HFFc6 (cell line): ENCODE data around the gene ANKRD52. TPM values are rescaled to one million over a fixed set of nuclear protein-coding genes. Genes with fewer than 3 reads are reported as not detected.

Experiments used
- DNase-seq: peaks from one replicate; pipeline ENCODE4 v3.0.0-alpha.2; 2018
- H3K27ac Mint-ChIP-seq: 2 replicates; pipeline ENCODE4 v1.8.0; 2020; ENCODE audit warnings: mild to moderate bottlenecking, mixed read lengths
- H3K27me3 Mint-ChIP-seq: 2 replicates; pipeline ENCODE4 v1.8.0; 2021; ENCODE audit warnings: mild to moderate bottlenecking, moderate library complexity, mixed read lengths; ENCODE audit not compliant: insufficient read depth
- H3K36me3 Mint-ChIP-seq: 2 replicates; pipeline ENCODE4 v1.8.0; 2021; ENCODE audit warnings: low read depth, mixed read lengths
- H3K4me1 Mint-ChIP-seq: 2 replicates; pipeline ENCODE4 v1.8.0; 2020; ENCODE audit warnings: low read depth, mixed read lengths
- H3K4me3 Mint-ChIP-seq: 2 replicates; pipeline ENCODE4 v1.8.0; 2020; ENCODE audit warnings: mild to moderate bottlenecking, moderate library complexity, mixed read lengths
- H3K9me3 Mint-ChIP-seq: 2 replicates; pipeline ENCODE4 v1.8.0; 2020; ENCODE audit warnings: mild to moderate bottlenecking, mixed read lengths
- total RNA-seq, 6 experiments: library from RNA; stranded (reverse); fragmentation: NEBNext Ultra II Directional; extraction: Animal tissue kit (Norgen Biotek cat#: 25700); gene quantifications; 2 replicates in 1 of 6; 3 replicates in 5 of 6; pipeline ENCODE4 v1.2.3, GENCODE V29; 2021
- TF ChIP-seq, protein P1 (sequence below): fragments of 200-600 bp; sonication (generic); IDR thresholded peaks from 2 replicates; pipeline ENCODE4 v1.5.0; 2021; ENCODE audit warnings: antibody characterized with exemption, mild to moderate bottlenecking

ANKRD52 gene
- total RNA-seq, 6 experiments from 2014 or later, result 57.9 to 87.8 (median 68.6) TPM

DNA sequence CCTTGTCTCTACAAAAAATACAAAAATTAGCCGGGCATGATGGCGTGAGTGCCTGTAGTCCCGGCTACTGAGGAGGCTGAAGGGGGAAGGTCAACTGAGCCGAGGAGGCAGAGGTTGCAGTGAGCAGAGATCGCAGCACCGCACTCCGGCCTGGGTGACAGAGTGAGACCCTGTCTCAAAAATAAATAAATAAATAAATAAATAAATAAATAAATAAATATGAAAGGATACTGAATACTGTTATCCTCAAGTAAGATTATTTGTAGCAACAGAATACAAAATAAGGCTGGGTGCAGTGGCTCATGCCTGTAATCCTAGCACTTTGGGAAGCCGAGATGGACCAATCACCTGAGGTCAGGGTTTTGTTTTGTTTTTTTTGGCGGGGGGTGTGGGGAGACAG, 38.3 kb downstream of the ANKRD52 start:
- H3K27me3 Mint-ChIP-seq, result peaks cover 9% of the 10 kb centered on the region
- H3K36me3 Mint-ChIP-seq, result peaks cover 11% of the 10 kb centered on the region
- H3K4me1 Mint-ChIP-seq, result peaks cover 33% of the 10 kb centered on the region
- TF ChIP-seq, protein P1, sequence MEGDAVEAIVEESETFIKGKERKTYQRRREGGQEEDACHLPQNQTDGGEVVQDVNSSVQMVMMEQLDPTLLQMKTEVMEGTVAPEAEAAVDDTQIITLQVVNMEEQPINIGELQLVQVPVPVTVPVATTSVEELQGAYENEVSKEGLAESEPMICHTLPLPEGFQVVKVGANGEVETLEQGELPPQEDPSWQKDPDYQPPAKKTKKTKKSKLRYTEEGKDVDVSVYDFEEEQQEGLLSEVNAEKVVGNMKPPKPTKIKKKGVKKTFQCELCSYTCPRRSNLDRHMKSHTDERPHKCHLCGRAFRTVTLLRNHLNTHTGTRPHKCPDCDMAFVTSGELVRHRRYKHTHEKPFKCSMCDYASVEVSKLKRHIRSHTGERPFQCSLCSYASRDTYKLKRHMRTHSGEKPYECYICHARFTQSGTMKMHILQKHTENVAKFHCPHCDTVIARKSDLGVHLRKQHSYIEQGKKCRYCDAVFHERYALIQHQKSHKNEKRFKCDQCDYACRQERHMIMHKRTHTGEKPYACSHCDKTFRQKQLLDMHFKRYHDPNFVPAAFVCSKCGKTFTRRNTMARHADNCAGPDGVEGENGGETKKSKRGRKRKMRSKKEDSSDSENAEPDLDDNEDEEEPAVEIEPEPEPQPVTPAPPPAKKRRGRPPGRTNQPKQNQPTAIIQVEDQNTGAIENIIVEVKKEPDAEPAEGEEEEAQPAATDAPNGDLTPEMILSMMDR, result no peak
- no peak for DNase-seq
- 0 out of 2 replicates have a peak overlapping the region, but pooled peaks have one; percentile 13 for H3K27ac Mint-ChIP-seq
- H3K9me3 Mint-ChIP-seq, result no peaks in the 10 kb centered on the region
- peak overlapping the region; percentile 94 for H3K4me3 Mint-ChIP-seq

DNA sequence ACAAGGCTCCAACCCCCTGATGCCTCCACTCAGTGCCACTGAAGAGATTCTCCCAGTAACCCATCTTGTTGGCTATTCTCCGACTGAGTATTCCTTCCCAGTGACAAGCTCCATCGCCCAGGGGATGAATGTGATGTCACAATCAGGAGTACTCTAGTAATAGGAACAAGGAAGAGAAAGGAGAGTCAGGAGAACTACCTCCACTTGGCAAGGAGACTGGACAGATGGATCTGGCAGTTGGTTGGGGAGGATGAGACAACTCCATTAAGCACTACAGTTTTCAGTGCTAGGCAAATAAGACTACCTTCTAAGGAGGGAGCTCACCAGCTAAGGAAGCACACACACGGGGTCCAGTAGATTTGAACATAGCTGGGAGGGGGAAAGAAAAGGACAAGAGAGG, 41.7 kb downstream of the ANKRD52 start:
- H3K27ac Mint-ChIP-seq, result peak overlapping the region; percentile 29; the same call in 1 of the 2 replicates
- TF ChIP-seq, protein P1, result no peak
- DNase-seq, result no peak
- H3K4me1 Mint-ChIP-seq, result peaks cover 19% of the 10 kb centered on the region
- peaks cover 20% of the 10 kb centered on the region for H3K36me3 Mint-ChIP-seq
- peaks cover 6% of the 10 kb centered on the region for H3K27me3 Mint-ChIP-seq
- H3K4me3 Mint-ChIP-seq, result no peak overlapping the region
- no peaks in the 10 kb centered on the region for H3K9me3 Mint-ChIP-seq

DNA sequence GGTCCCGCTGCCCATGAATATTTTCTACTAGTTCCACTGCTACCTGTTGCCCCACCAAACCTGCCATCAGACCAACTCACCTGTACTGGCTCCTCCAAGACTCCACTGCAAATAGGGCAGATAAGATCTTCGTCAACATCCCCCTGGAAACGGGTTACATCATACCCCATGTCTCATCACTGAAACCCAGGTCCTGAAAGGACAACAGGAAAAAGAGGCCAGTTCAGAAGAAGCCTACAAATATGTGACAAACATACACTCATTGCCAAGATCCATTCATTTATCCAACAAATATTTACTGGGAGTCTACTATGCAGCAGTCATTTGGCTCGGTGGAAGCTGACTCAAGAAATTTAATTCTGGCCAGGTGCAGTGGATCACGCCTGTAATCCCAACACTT, 44.3 kb downstream of the ANKRD52 start:
- H3K27ac Mint-ChIP-seq, result peak overlapping the region; percentile 28
- TF ChIP-seq, protein P1, result no peak
- H3K36me3 Mint-ChIP-seq, result peaks cover 34% of the 10 kb centered on the region
- no peaks in the 10 kb centered on the region for H3K9me3 Mint-ChIP-seq
- H3K4me3 Mint-ChIP-seq, result no peak overlapping the region
- no peaks in the 10 kb centered on the region for H3K27me3 Mint-ChIP-seq
- DNase-seq, result no peak
- H3K4me1 Mint-ChIP-seq, result peaks cover 19% of the 10 kb centered on the region

DNA sequence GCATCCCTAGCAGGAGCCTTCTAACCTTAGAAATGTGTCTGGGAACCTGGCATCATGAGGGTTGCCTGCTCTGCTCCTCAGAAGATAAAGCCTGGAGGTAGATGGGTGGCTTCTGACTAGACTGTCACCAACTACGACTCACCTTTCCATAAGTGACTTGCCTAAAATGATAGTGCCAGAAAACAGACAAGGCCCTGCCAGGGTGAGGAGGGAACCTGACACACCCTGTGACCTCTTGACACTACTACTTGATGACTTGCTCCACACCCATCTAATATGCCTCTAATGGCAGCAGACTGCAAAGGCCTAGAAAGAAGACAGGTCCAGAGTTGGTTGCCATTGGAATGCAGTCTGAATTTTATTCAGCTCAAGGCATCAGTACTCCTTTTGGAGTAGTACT, 45.8 kb downstream of the ANKRD52 start:
- Mint-ChIP-seq H3K27me3 (peaks cover 2% of the 10 kb centered on the region; the same call in 1 of the 2 replicates), H3K36me3 (peaks cover 38% of the 10 kb centered on the region), H3K4me1 (peaks cover 28% of the 10 kb centered on the region), H3K27ac (no peak overlapping the region), H3K4me3 (no peak overlapping the region), H3K9me3 (no peaks in the 10 kb centered on the region)
- no peak for DNase-seq
- TF ChIP-seq, protein P1, result no peak

DNA sequence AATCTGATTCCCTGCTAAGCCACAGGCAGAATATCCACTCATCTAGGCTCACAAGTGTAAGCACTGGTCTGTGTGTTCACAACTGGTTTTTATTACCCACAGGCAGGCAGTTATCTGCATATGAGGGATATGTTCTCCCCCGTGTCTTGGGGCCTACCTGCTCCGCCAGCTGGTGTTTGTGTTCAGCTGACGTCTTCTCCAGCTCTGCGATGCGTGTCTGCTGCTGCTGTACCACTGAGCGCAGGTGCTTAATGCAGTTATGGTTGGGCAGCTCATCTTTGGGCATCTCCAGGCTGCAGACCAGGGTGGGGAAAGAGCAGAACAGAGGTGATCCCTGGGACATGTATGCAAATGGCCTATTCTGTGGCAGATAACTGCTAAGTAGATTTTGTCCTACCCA, 50.2 kb downstream of the ANKRD52 start:
- Mint-ChIP-seq H3K27me3 (peaks cover 4% of the 10 kb centered on the region), H3K9me3 (no peaks in the 10 kb centered on the region), H3K27ac (peak overlapping the region; percentile 50), H3K4me1 (peaks cover 24% of the 10 kb centered on the region), H3K4me3 (no peak overlapping the region), H3K36me3 (peaks cover 43% of the 10 kb centered on the region)
- TF ChIP-seq, protein P1, result no peak
- DNase-seq, result no peak
